ENCODE data around the gene FLYWCH1. TPM values are rescaled to one million over a fixed set of nuclear protein-coding genes. Genes with fewer than 3 reads are reported as not detected.

Gene FLYWCH1
- total and polyA plus RNA-seq, 9 of the 15 experiments (the other 6 are each of a cell fraction or from before 2014, with no cell fraction given) = 0.18 to 33.6 (median 11.3) TPM

GRCh38 chr16:2980227-2981176 is 68.8 kb downstream of the FLYWCH1 start, which contains the start of gene PKMYT1 (continued):
- no peak for TF ChIP-seq BCLAF1 (IDR thresholded peaks at IDR 0.05; ENCODE audit: borderline replicate concordance in 1 of 2, control insufficient read depth in 1 of 2, low read depth in 2 of 2, low read length in 1 of 2)
- TF ChIP-seq NFYB (IDR thresholded peaks at IDR 0.05; ENCODE audit: extremely low read depth, insufficient read length) = no peak
- peak; percentile 37; the same call in 1 of the 2 replicates for TF ChIP-seq TFAP4 (CRISPR knock-in tag; IDR thresholded peaks at IDR 0.05; ENCODE audit: borderline replicate concordance)
- no peak for TF ChIP-seq HDAC2 (IDR thresholded peaks at IDR 0.05)
- TF ChIP-seq KLF10 (CRISPR knock-in tag; IDR thresholded peaks at IDR 0.05) = no peak
- TF ChIP-seq ZBTB40 (IDR thresholded peaks at IDR 0.05) = no peak; the same call in 1 of the 2 replicates
- TF ChIP-seq ZBTB40 (CRISPR knock-in tag; IDR thresholded peaks at IDR 0.05) = no peak
- TF ChIP-seq FOXP1 (CRISPR knock-in tag; IDR thresholded peaks at IDR 0.05) = peak; percentile 91
- TF ChIP-seq ZBTB12 (CRISPR knock-in tag; IDR thresholded peaks at IDR 0.05) = no peak
- no peak; the same call in 1 of the 2 replicates for TF ChIP-seq ZBTB1 (CRISPR knock-in tag; IDR thresholded peaks at IDR 0.05; ENCODE audit: borderline replicate concordance, low read depth)
- TF ChIP-seq ZNF75A (CRISPR knock-in tag; IDR thresholded peaks at IDR 0.05) = no peak

Measured in K562 (cell line).